Mesenchymal stem cell (in vitro differentiated cells and primary cell): ENCODE results near the gene BARX1.
"Not testable (repeated sequence)": the region's sequence is repeated elsewhere in the genome, so short reads cannot be mapped to it uniquely, and the experiment has no call there.

Experiments
- DNase-seq: peaks from one replicate; pipeline ENCODE4 v3.0.0-alpha.2; 2013
- H2AFZ ChIP-seq: one replicate; pipeline ENCODE4 v1.6.1; 2013; ENCODE audit warnings: low read depth, mild to moderate bottlenecking, control low read depth, inconsistent platforms, low read length, moderate library complexity
- H2AK5ac ChIP-seq: 2 replicates; pipeline ENCODE4 v1.6.1; 2013; ENCODE audit warnings: low read length, moderate library complexity, mild to moderate bottlenecking, inconsistent platforms; ENCODE audit not compliant: severe bottlenecking
- H2BK120ac ChIP-seq: one replicate; pipeline ENCODE4 v1.6.1; 2013; ENCODE audit warnings: low read depth, mild to moderate bottlenecking, inconsistent platforms, low read length, moderate library complexity
- H2BK12ac ChIP-seq, 2 experiments: one replicate each; pipeline ENCODE4 v1.6.1; 2013; ENCODE audit warnings: inconsistent platforms in 2 of 2, low read length in 2 of 2, mild to moderate bottlenecking in 2 of 2, moderate library complexity in 2 of 2, control low read depth in 1 of 2
- H2BK15ac ChIP-seq: one replicate; pipeline ENCODE4 v1.6.1; 2013; ENCODE audit warnings: mild to moderate bottlenecking, low read depth, inconsistent platforms; ENCODE audit not compliant: poor library complexity, severe bottlenecking
- H2BK5ac ChIP-seq: 2 replicates; pipeline ENCODE4 v1.6.1; 2013; ENCODE audit warnings: low read depth, mild to moderate bottlenecking, low read length, control low read depth, inconsistent platforms; ENCODE audit not compliant: poor library complexity, severe bottlenecking
- H3K14ac ChIP-seq, 2 experiments: one replicate each; pipeline ENCODE4 v1.6.1; 2013; ENCODE audit warnings: inconsistent platforms in 2 of 2, low read length in 2 of 2, control low read depth in 1 of 2, mild to moderate bottlenecking in 1 of 2, moderate library complexity in 1 of 2
- H3K18ac ChIP-seq, 2 experiments: one replicate each; pipeline ENCODE4 v1.6.1; 2013; ENCODE audit warnings: inconsistent platforms in 2 of 2, low read length in 2 of 2, control low read depth in 1 of 2, low read depth in 1 of 2, mild to moderate bottlenecking in 1 of 2
- H3K23ac ChIP-seq, 2 experiments: one replicate each; pipeline ENCODE4 v1.6.1; 2013; ENCODE audit warnings: inconsistent platforms in 2 of 2, low read length in 2 of 2, mild to moderate bottlenecking in 2 of 2, moderate library complexity in 2 of 2, control low read depth in 1 of 2
- H3K27ac ChIP-seq: 2 replicates; pipeline ENCODE4 v1.5.1; 2013; ENCODE audit warnings: mild to moderate bottlenecking, moderate library complexity, low read length, control low read depth, inconsistent platforms; ENCODE audit not compliant: poor library complexity, severe bottlenecking
- H3K27me3 ChIP-seq, 2 experiments: 2 replicates each; pipeline versions ENCODE4 v1.6.1 to v1.7.0; 2013; ENCODE audit warnings: low read length in 2 of 2, mild to moderate bottlenecking in 2 of 2, moderate library complexity in 2 of 2, control low read depth in 1 of 2, inconsistent platforms in 1 of 2; ENCODE audit not compliant: control insufficient read depth in 1 of 2, insufficient read depth in 1 of 2
- H3K36me3 ChIP-seq, 2 experiments: 2 replicates each; pipeline versions ENCODE4 v1.6.1 to v1.7.0; 2013; ENCODE audit warnings: low read length in 2 of 2, control low read depth in 1 of 2, inconsistent platforms in 1 of 2, low read depth in 1 of 2, mild to moderate bottlenecking in 1 of 2; ENCODE audit not compliant: insufficient read depth in 2 of 2, control insufficient read depth in 1 of 2
- H3K4ac ChIP-seq, 2 experiments: one replicate each; pipeline ENCODE4 v1.6.1; 2013; ENCODE audit warnings: inconsistent platforms in 2 of 2, low read length in 2 of 2, mild to moderate bottlenecking in 2 of 2, moderate library complexity in 2 of 2, control low read depth in 1 of 2, low read depth in 1 of 2
- H3K4me1 ChIP-seq: 2 replicates; pipeline ENCODE4 v1.6.1; 2013; ENCODE audit warnings: low read depth, low read length, control low read depth; ENCODE audit not compliant: control insufficient read depth, insufficient read depth
- H3K4me2 ChIP-seq: 2 replicates; pipeline ENCODE4 v1.6.1; 2013; ENCODE audit warnings: low read length, mild to moderate bottlenecking, inconsistent platforms; ENCODE audit not compliant: poor library complexity, severe bottlenecking
- H3K4me3 ChIP-seq, 2 experiments: 2 replicates each; pipeline versions ENCODE4 v1.5.1 to v1.7.0; 2013; ENCODE audit warnings: low read length in 2 of 2, mild to moderate bottlenecking in 2 of 2, control low read depth in 1 of 2, low read depth in 1 of 2; ENCODE audit not compliant: insufficient read depth in 1 of 2
- H3K79me1 ChIP-seq: replicated peaks from 2 replicates; pipeline ENCODE4 v1.6.1; 2013; ENCODE audit warnings: mild to moderate bottlenecking, control low read depth, low read length, inconsistent platforms; ENCODE audit not compliant: poor library complexity, severe bottlenecking
- H3K9ac ChIP-seq: 2 replicates; pipeline ENCODE4 v1.7.0; 2013; ENCODE audit warnings: mild to moderate bottlenecking, low read length, moderate library complexity
- H3K9me3 ChIP-seq: 2 replicates; pipeline ENCODE4 v1.7.0; 2013; ENCODE audit warnings: mild to moderate bottlenecking, low read length; ENCODE audit not compliant: control insufficient read depth
- H4K8ac ChIP-seq: one replicate; pipeline ENCODE4 v1.6.1; 2013; ENCODE audit warnings: inconsistent platforms, mild to moderate bottlenecking, low read length, moderate library complexity
- H4K91ac ChIP-seq: one replicate; pipeline ENCODE4 v1.6.1; 2013; ENCODE audit warnings: mild to moderate bottlenecking, low read length, inconsistent platforms
- WGBS: methylation state at CpG from one replicate; pipeline ENCODE4 v1.1.7; 2013; ENCODE audit warnings: mixed read lengths; 5-methylcytosine and 5-hydroxymethylcytosine counted together

BARX1 gene

GRCh38 chr9:93975262-93975661, 20.1 kb upstream of the BARX1 start:
- Histone ChIP-seq H4K8ac (no peak overlapping the region), H3K23ac (no peak overlapping the region), H4K91ac (no peak overlapping the region), H3K27ac (no peak overlapping the region), H2AFZ (no peak overlapping the region), H3K4me1 (peaks cover 1% of the 10 kb centered on the region), H3K18ac (no peak overlapping the region), H3K4ac (no peak overlapping the region), H3K36me3 (no peaks in the 10 kb centered on the region), H2BK15ac (no peak overlapping the region), H3K4me3 (no peak overlapping the region), H3K9ac (no peak overlapping the region), H2AK5ac (no peak overlapping the region), H2BK120ac (no peak overlapping the region), H3K79me1 (no peaks in the 10 kb centered on the region), H2BK12ac (no peak overlapping the region), H2BK5ac (no peak overlapping the region), H3K14ac (no peak overlapping the region), H3K4me2 (no peak overlapping the region), H3K9me3 (peaks cover 8% of the 10 kb centered on the region), H3K27me3 (peaks cover 19 to 20% of the 10 kb centered on the region in 2 experiments)
- no peak for DNase-seq
- WGBS, result 77% methylated on average over 7 of the region's 7 CpGs

- peaks cover 7 to 9% of the 10 kb centered on the region in 2 experiments for H3K27me3 ChIP-seq
- no peak for DNase-seq
- no peak overlapping the region for H3K4ac ChIP-seq
- no peak overlapping the region for H2AFZ ChIP-seq
- no peak overlapping the region for H2BK15ac ChIP-seq
- WGBS, result no CpG with 5 or more reads among the region's 3 CpGs
- no peak overlapping the region for H2BK5ac ChIP-seq
- H2BK12ac ChIP-seq, result no peak overlapping the region
- H3K23ac ChIP-seq, result no peak overlapping the region
- H3K18ac ChIP-seq, result no peak overlapping the region
- no peak overlapping the region for H2AK5ac ChIP-seq
- H3K4me1 ChIP-seq, result peaks cover under 1% of the 10 kb centered on the region
- H4K8ac ChIP-seq, result no peak overlapping the region
- no peak overlapping the region for H3K14ac ChIP-seq
- no peaks in the 10 kb centered on the region for H3K79me1 ChIP-seq
- H3K4me3 ChIP-seq, result no peak overlapping the region
- H3K27ac ChIP-seq, result no peak overlapping the region
- peaks cover 8% of the 10 kb centered on the region for H3K9me3 ChIP-seq
- H3K9ac ChIP-seq, result no peak overlapping the region
- H3K36me3 ChIP-seq, result no peaks in the 10 kb centered on the region
- no peak overlapping the region for H3K4me2 ChIP-seq
- no peak overlapping the region for H2BK120ac ChIP-seq
- H4K91ac ChIP-seq, result no peak overlapping the region
Measured at GRCh38 chr9:93974151-93974550, 19.0 kb upstream of the BARX1 start.

GRCh38 chr9:93972655-93973054, 17.5 kb upstream of the BARX1 start:
- 73% methylated on average over 2 of the region's 3 CpGs for WGBS
- not testable (repeated sequence) for H3K4ac ChIP-seq, H3K14ac ChIP-seq, H2BK120ac ChIP-seq, H3K27me3 ChIP-seq, H3K18ac ChIP-seq, H3K4me3 ChIP-seq, H3K36me3 ChIP-seq, H3K79me1 ChIP-seq, H2AFZ ChIP-seq, H3K4me1 ChIP-seq, H3K9ac ChIP-seq, H3K9me3 ChIP-seq, H3K4me2 ChIP-seq, H3K23ac ChIP-seq, DNase-seq, H2BK12ac ChIP-seq, H4K91ac ChIP-seq, H2AK5ac ChIP-seq, H2BK15ac ChIP-seq, H2BK5ac ChIP-seq, H3K27ac ChIP-seq, H4K8ac ChIP-seq

GRCh38 chr9:93969328-93969661, 14.1 kb upstream of the BARX1 start:
- WGBS, result 80% methylated on average over 1 of the region's 3 CpGs
- Histone ChIP-seq H2BK120ac (no peak overlapping the region), H3K79me1 (no peaks in the 10 kb centered on the region)

More at GRCh38 chr9:93969328-93969661, 14.1 kb upstream of the BARX1 start:
- H3K27ac ChIP-seq, result no peak overlapping the region
- no peak overlapping the region for H3K4me2 ChIP-seq
- H3K9ac ChIP-seq, result no peak overlapping the region
- H3K4me3 ChIP-seq, result no peak overlapping the region
- no peak for DNase-seq
- H3K4ac ChIP-seq, result no peak overlapping the region
- H2AFZ ChIP-seq, result no peak overlapping the region
- H2BK15ac ChIP-seq, result no peak overlapping the region
- no peak overlapping the region for H4K91ac ChIP-seq
- H3K14ac ChIP-seq, result no peak overlapping the region
- H2BK12ac ChIP-seq, result no peak overlapping the region
- no peak overlapping the region for H2AK5ac ChIP-seq
- H3K36me3 ChIP-seq, result no peaks in the 10 kb centered on the region
- H3K4me1 ChIP-seq, result peaks cover 23% of the 10 kb centered on the region
- no peak overlapping the region for H3K23ac ChIP-seq
- H3K27me3 ChIP-seq, result peaks cover 0 to 11% of the 10 kb centered on the region in 2 experiments
- H3K9me3 ChIP-seq, result peaks cover 8% of the 10 kb centered on the region
- H2BK5ac ChIP-seq, result no peak overlapping the region
- H4K8ac ChIP-seq, result no peak overlapping the region
- H3K18ac ChIP-seq, result no peak overlapping the region
